Suppressor macrophage treated with lipopolysaccharide for 1 hour (primary cell): ENCODE measurements around the gene USP11.

Experiments
- DNase-seq, 3 donors: peaks; one replicate each; pipeline ENCODE4 v3.0.0-alpha.2; 2020 to 2022

Gene USP11

DNA sequence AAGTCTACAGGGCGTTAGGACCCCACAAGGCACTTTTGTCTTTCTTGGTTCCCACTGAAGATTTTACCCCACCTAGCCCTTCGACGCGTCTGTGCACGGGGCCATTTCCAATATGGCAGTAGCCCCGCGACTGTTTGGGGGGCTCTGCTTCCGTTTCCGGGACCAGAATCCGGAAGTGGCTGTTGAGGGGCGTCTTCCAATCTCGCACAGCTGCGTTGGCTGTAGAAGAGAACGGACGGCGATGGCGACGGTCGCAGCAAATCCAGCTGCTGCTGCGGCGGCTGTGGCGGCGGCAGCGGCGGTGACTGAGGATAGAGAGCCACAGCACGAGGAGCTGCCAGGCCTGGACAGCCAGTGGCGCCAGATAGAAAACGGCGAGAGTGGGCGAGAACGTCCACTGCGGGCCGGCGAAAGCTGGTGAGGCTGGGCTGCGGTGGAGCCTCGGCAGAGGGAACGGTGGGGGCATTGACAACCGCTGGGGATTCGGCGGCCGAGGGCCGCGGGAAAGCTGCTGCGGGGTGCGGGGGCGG lies at the start of gene USP11:
USP11 (plus strand) TSS at position 207 of the 530 bp plus-strand sequence; CDS start at position 242, 35 bp downstream.
- DNase-seq, result no peak

DNA sequence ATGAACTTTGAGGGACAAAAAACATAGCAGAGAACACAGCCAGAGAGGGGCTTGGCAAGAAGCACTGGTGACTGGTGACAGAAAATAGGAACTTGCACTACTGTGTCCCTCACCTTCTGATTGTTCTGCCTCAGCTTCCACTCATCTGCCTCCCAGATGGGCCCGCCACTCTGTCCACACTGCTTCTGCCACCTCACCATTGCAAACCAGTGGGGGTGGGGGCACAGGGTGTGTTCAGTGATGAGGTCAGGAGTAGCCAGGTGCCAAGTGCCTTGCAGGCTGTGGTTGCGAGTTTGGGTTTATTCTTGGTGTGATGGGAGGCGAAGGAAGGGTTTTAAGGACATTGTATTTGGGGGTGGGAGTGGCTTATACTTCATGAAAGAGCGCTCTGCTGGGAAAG lies 48.3 kb upstream of the USP11 start:
- no peak for DNase-seq

DNA sequence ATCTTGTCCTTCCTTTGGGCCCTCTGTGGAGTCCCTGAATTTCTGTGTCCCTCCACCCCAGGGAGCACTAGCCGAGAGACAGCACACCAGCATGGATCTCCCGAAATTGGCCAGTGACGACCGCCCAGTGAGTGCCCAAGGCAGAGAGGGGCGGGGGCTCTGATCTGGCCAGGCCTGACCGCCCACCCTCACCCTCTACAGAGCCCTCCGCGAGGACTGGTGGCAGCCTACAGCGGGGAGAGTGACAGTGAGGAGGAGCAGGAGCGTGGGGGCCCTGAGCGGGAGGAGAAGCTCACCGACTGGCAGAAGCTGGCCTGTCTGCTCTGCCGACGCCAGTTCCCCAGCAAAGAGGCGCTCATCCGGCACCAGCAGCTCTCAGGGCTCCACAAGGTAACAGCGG lies 47.6 kb upstream of the USP11 start:
- DNase-seq, result no peak

GRCh38 chrX:47186096-47186740 lies 46.6 kb upstream of the USP11 start:
- no peak for DNase-seq

DNA sequence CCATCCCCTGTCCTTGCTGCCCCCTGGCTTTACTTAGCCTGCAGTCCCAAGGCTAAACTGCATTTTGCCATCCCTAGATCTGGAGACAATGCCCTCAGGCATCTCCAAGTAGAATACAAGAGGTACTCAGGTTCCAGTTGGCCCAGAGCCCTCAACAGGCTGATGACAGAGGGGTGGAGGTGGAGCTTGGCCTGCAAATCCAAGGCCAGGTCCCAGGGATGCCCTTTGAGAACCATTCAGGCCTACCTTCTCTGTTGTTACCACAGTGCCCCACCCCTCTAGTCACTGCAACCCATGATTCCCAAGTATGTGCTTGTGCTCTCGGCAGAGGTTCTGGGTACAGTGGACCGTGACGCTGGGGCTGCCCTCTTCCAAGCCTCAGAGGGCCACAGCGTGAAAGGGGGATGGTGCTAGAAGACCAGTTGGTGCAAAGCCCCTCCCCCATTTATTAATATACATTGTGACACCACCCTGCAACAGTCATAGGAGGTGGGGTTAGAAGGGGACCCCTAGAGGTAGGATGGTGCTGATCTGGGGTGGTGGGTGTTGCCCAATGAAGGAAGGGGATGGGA lies 45.6 kb upstream of the USP11 start:
- DNase-seq, result no peak

GRCh38 chrX:47189906-47190305 lies 42.9 kb upstream of the USP11 start:
- DNase-seq, result no peak

DNA sequence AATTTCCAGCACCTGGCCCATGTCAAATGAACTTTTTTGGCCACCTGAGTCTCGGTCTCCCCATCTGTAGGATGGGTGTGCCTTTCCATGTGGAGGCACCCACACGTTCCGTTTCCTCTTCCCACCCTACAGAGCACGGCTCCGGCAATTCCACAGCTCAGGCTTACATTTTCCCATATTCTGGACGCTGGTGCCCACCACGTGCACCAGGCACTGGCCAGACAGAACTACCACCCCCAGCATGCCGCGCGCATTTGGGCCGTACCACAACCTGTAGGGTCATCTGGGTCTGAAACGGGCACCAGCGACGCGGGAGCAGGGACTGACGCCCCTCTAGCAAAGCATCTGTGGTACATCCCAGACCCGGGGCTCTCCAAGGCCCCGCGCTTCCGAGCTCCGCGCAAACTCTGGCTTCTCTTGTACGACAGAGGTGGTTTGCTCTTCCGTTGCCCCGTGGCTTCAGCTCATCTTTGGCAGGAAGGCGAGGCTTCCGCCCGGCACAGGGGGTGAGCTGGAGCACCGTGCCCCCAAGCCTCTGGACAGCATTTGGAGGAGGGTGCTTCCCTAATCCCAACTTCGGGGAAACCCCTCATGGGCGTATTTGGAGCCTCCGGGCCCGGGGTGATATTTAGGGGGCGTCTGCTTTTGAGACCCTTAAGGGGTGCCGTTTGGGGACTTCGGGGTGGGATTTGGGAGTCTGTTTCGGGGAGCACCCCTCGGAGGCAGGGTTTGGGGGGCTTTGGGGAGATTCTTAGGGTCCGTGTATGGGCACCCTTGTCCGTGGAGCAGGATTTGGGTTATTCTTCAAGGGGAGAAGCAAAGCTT lies 42.2 kb upstream of the USP11 start:
- DNase-seq, result peak; percentile 82 to 86 (median 83)

DNA sequence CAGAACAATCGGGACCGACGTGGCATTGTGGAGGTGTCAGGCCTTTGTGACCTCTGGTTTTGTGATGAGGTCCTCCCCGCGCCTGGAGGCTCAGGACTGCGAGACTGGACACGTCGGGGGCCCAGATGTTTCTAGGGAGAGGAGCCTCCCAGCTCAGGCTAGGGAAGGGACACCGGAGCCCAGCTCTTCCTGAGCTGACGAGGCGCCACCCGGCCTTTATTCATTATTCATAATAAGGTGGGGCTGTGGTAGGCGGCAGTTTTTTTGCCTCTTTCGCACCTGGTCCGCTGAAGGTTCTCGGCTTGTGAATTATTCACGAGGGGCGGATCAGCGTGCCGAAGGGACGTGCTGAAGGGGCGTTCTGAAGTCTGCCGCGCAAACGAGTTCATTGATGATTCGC lies 41.5 kb upstream of the USP11 start:
- DNase-seq, result peak; percentile 10 to 19 (median 18)

- no peak for DNase-seq
Observed at GRCh38 chrX:47191806-47192401, 40.9 kb upstream of the USP11 start.

GRCh38 chrX:47193475-47194193 lies 39.2 kb upstream of the USP11 start, which contains the start of gene UBA1:
Gene UBA1, plus strand, starts transcription at chrX:47193829. Its CDS starts 4,974 bp downstream, at chrX:47198803.
- peak; percentile 94 to 96 (median 95) for DNase-seq

DNA sequence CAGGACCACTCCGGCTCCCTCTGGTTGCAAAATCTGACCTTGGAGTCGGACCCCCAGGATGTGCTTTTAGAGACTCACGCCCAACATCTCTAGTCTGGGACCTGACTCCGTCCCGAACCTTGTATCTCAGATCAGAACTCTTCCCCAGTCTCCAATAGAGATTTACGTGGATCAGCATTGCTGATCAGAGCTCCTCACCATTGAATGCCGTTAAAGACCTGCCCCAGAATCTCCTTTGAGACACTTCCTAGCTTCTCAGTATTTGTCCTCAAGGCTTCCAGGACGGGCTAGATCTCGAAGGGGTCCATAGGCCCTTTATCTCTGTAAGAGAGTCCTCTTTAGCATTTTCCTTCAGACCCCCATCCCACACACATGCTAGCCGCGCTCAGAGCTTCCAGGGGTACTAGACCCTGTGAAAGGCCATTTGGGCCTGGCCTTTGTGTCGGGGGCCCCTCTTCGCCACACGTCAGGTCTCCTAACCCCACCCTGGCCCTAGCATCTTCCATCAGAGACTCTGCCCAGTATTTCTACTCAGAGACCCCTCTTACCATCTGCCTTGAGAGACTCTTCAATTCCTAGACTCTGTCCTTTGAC lies 38.5 kb upstream of the USP11 start:
- no peak for DNase-seq

DNA sequence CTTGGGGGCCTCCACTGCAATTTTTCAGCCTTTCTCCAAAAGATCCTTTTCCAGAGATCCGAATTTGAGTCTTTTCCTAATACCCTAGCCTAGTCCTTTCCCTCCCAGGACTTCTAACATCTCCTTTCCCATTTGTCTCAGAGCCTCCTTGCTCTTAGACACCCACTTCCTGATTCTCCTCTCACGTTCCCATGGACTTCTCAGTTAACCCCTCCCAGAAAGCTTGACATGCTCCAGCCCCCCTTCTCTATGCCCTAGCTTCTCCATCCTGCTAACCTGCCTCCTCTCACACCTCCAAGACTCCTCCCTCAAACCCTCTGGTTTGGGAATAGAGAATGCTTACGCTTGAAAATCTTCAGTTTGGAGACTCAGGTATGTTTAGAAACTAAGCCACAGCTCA lies 36.7 kb upstream of the USP11 start:
- peak in 1 of 3 donors; percentile 7 for DNase-seq

- no peak for DNase-seq
Observed at GRCh38 chrX:47197526-47197925, 35.3 kb upstream of the USP11 start.

GRCh38 chrX:47198026-47198686 lies 34.7 kb upstream of the USP11 start:
- no peak for DNase-seq

GRCh38 chrX:47198687-47199080 lies 34.1 kb upstream of the USP11 start:
- DNase-seq, result no peak

GRCh38 chrX:47199286-47199685 lies 33.5 kb upstream of the USP11 start:
- DNase-seq, result no peak

GRCh38 chrX:47200385-47201150 lies 32.2 kb upstream of the USP11 start:
- DNase-seq, result no peak

- DNase-seq, result no peak
Observed at GRCh38 chrX:47201345-47201944, 31.4 kb upstream of the USP11 start.

DNA sequence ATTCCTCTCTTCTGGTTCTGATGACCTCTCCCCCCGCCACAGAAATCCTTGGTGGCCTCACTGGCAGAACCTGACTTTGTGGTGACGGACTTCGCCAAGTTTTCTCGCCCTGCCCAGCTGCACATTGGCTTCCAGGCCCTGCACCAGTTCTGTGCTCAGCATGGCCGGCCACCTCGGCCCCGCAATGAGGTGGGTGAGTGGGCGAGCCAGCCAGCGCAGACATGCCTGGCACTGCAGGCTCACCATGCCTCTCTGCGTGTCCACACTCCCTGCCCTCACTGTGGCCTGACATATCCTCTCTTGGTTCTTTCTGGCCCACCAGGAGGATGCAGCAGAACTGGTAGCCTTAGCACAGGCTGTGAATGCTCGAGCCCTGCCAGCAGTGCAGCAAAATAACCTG lies 30.5 kb upstream of the USP11 start:
- DNase-seq, result no peak

GRCh38 chrX:47202877-47203276 lies 29.9 kb upstream of the USP11 start:
- DNase-seq, result no peak
